NK-92 (cell line): ENCODE data around the gene THRSP.
"Not testable (repeated sequence)": the region's sequence is repeated elsewhere in the genome, so short reads cannot be mapped to it uniquely, and the experiment has no call there.

Experiments used
- DNase-seq: peaks from one replicate; lab custom pipeline; 2025; ENCODE audit not compliant: unreplicated experiment; lab: John Stamatoyannopoulos, UW

THRSP gene

DNA sequence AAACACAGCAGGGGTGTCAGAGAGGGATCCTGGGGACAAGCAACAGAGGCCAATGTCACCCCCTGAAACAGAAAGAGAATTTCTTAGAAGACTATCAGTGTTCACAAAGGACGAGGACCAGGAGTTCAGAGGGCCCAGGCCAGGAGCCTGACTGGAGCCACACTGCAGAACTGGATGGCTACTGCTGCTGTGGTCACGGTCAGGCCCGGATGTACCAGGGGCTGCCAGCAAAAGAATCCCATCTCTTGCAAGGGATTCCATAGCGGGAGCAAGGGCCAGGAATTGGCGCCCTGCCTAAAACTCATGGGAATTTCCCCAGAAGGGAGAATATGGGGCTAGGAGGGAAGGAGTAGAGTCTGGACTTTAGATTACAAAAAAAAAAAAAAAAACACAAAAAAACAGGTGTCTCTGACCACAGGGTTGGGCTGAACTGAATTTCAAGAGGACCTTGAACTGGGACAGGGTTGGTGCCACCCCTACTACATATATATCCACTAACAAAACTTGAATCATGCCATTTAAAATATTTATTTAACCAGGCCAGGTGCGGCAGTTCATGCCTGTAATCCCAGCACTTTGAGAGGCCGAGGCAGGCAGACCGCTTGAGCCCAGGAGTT is 24.9 kb upstream of the THRSP start:
- DNase-seq = no peak

DNA sequence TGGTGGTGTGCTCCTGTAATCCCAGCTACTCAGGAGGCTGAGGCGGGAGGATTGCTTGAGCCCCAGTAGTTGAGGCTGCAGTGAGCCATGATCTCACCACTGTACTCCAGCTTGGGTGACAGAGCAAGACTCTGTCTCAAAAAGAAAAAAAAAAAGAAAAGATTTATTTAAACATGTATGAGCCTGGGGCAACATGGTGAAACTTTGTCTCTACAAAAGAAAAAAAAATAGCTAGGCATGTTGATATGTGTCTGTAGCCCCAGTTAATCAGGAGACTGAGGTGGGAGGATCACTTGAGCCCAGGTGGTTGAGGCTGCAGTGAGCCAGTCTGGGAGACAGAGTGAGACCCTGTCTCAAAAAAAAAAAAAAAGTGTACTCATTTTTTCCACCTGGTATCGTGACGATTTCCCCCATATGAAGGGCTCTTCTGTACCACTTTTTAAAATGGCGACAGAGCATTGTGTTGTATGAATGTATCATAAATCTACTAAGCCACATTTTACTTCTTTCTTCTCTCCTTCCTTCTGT is 24.2 kb upstream of the THRSP start:
- DNase-seq = no peak

DNA sequence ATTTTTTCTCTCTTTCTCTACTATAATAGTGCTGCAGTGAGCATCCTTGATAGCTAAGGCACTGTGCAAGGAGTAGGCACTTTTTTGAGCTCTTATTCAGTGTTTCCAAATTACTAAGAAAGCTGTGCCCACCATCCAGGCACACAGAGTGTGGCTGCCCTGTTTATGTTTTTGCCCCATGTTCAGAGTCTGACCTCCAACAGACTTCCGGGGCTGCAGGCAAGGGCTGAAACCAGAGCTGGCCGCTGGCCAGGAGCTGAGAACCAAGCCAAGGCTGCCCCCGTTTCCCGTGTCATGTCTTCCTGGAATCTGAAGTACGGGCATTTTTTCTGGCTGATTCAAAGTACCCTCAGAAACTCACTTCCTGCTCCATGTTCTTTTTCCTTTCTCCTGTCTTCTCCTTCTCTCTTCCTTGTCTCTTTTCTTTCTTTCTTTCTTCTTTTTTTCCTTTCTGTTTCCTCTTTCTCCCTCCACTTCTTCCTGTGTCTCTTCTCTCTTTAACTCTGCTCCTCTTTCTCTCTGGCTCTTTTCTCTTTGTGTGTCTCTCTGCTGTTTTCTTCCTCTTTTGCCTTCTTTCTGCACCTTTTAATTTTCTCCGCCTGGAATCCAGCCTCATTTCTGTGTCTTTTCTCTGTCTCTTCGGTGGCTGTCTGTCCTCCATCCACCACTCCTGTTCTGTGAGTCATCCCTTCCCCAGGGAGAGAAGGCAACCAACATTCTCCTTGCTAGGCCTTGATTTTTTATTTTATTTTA is 23.6 kb upstream of the THRSP start:
- DNase-seq = no peak

DNA sequence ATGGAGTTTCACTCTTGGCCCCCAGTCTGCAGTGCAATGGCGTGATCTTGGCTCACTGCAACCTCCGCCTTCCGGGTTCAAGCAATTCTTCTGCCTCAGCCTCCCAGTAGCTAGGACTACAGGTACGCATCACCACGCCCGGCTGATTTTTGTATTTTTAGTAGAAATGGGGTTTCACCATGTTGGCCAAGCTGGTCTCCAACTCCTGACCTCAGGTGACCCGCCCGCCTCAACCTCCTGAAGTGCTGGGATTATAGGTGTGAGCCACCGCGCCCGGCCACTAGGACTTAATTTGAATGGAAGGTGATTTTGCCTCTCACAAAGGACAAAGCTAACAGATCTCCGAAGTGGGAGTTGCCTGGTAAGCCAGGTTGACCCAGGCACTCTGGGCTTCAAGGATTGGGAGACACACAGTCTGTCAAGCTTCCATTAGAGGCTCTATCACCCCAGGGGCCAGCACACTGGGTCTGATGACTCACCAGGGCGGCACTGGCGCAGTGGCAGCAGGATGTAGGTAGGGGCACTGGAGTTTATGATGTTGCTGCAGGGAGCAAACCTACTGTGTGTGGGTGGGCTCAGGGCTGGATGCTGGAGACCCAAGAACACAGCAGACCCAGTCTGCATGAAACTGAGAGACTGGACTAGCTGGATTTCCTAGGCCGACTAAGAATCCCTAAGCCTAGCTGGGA is 22.8 kb upstream of the THRSP start:
- no peak for DNase-seq

DNA sequence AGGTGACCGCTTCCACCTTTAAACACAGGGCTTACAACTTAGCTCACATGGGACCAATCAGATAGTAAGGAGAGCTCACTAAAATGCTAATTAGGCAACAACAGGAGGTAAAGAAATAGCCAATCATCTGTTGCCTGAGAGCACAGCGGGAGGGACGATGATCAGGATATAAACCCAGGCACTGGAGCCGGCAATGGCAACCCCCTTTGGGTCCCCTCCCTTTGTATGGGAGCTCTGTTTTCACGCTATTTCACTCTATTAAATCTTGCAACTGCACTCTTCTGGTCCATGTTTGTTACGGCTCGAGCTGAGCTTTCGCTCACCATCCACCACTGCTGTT is 22.3 kb upstream of the THRSP start:
- not testable (repeated sequence) for DNase-seq

DNA sequence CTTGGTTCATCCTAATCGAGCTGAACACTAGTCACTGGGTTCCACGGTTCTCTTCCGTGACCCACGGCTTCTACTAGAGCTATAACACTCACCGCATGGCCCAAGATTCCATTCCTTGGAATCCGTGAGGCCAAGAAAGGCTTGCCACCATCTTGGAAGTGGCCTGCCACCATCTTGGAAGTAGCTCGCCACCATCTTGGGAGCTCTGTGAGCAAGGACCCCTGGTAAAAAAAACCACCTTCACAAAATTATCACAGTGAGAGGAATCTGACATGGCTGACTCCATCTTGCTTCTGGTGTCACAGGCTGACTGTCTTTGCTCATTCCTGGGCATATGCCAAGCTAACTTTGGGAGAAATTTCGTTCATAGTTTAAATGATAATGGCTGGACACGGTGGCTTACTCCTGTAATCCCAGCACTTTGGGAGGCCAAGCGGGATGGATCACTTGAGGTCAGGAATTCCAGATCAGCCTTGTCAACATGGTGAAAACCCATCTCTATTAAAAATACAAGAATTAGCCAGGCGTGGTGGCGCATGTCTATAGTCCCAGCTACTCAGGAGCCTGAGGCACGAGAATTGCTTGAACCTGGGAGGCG is 21.7 kb upstream of the THRSP start:
- no peak for DNase-seq

DNA sequence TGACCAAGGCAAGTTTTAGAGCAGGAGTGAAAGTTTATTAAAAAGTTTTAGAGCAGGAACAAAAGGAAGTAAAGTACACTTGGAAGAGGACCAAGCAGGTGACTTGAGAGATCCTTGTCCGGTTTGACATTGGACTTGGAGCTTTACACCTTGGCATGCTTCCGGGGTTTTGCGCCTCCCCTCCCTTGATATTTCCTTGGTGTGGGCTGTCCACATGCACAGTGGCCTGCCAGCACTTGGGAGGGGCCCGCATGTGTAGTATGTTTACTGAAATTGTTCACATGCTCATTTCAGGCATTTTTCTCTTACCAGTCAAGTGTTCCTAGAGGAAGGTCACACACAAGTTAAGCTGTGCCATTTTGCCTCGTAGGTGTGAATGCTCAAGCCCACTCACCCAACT is 19.0 kb upstream of the THRSP start:
- no peak for DNase-seq

DNA sequence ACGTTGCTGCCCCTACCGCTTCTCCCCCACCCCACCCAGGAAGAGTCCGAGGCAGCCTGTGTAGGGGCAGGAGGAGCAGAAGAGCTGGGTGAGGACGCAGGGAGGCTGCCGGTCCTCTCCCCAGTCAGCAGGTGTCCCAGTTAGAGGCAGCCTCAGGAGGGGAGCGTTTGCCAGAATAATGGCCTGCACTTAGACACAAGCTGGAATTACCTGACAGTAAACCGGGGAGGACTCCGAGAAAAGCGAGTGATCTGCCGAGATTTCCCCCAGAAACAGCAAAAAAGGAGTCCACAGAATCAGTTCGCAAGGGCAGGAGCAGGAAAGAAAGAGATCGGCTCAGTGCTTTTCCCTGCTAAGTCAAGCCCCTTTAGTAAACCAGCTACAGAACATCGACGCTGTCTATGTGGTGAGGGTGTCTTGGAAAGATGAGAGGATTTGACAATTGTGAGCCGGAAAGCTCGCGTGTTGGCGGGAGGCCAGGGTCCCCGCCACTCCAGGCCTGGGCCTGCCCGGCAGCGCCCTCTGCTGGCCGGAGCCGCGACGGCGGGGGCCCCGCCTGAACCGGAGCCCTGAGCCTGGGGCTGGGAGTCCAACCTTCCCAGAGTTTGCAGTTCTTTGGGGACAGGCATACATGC is 17.7 kb upstream of the THRSP start:
- no peak for DNase-seq

DNA sequence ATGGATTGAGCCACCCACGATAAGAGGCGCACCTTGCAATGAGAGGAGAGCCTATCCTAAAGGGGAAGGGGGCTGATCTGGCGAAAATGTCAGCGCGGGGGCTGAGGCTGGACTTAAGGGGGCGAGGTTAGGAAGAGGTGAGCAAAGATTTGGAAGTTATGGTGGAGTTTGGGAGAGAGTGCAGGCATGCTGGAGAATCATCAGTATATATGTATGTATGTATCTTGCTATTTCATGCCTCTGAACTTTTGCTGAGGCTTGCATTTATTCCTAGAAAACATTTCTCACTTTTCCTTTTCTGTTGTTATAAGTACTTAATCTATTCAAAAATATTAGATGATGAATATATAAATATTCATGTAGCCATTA is 17.2 kb upstream of the THRSP start:
- DNase-seq = no peak

DNA sequence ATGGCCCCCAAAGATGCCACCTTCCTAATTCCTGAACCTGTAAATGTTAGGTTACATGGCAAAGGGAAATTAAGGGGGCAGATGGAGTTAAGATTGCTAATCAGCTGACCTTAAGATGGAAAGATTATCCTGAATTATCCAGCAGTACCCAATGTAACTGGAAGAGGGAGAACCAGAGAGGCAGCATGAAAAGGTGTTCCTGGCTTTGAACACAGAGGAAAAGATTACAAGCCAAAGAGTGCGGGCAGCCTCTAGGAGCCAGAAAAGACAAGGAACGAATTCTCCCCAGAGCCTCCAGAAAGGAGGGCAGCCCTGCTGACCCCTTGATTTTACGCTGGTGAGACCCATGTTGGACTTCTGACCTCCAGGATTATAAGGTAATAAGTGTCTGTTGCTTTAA is 15.1 kb upstream of the THRSP start:
- DNase-seq = no peak

DNA sequence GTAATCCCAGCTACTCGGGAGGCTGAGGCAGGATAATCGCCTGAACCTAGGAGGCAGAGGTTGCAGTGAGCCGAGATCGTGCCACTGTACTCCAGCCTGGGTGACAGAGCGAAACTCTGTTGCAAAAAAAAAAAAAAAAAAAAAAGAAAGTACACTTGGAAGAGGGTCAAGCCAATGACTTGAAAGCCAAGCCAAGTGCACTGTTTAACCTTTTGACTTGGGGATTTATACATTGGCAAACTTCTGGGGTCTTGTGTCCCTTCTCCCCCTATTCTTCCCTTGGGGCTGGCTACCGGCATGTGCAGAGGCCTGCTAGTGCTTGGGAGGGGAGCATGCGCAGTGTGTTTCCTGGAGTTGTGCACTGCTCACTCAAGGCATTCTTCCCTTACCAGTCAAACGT is 14.3 kb upstream of the THRSP start:
- no peak for DNase-seq

DNA sequence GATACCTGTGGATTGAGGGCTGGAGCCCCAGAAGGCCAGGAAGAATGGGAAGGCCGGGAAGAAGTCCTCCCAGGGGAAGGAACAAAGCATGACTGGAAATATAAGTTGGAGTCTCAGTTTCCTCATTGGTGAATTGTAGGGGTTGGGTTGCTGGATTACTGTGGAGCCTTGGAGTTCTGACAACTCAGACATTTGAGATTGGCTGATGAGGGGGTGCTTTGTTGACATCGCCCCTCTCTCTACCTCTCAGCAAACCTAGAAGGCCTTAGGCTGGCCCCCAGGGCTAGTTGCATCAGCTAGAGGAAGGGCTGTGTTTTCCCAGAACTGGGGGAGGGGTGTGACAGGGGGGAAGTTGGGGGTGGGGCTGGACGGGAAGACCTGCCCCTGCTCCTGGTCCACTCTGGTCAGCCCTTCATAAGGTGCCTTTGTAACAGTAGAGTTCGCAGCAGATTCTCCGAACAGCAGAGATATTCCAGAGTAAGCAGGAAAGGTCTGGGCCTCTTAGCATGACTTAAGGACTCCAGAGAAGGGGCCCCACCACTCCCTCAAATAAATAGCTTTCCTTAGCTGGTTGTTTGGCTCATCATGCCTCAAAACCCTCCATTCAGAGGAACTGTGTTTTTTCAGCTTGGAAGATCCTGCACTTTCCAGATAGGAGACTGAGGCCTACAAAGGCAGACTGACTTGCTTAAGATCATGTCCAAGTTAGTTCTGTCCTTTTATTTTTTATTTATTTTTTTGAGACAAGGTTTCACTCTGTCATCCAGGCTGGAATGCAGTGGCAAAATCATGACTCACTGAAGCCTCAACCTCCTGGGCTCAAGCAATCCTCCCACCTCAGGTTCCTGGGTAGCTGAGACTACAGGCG is 12.5 kb upstream of the THRSP start:
- no peak for DNase-seq

DNA sequence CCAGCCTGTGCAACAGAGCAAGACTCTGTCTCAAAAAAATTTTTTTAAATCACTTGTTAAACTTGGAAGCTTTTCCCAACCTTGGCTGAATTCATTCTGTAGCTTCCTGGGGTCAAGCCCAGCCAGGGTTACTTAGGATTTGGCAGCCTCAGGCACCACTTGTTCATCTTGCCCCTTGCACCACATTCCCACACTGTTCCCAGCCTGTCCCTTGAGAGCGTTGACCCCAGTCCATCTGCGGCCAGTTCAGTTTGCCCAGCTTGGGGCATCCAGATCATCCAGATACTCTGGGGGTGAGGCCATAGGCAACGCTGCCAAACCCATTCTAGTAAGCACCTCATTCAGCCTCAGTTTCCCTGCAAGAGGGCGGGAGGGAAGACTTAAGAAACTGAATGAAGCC is 8.7 kb upstream of the THRSP start:
- DNase-seq = no peak

DNA sequence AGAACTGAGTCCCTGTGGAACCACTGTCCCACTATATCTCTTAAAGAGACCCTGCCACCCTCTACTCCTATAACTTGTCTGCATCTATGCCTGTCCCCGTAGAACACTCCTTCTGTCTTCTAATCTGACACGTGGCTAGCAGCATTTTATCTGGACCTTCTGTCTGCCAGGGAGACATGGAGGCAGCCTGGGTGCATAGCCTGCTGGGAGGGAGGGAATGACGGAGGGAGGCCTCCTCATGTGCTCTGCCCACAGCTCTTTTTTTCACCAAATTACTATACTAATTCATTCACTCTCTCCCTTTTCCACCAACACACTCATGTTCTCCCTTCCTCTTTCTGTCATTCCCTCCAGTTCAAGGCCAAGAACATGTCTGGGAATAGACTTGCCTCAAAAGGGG is 7.6 kb upstream of the THRSP start:
- no peak for DNase-seq

DNA sequence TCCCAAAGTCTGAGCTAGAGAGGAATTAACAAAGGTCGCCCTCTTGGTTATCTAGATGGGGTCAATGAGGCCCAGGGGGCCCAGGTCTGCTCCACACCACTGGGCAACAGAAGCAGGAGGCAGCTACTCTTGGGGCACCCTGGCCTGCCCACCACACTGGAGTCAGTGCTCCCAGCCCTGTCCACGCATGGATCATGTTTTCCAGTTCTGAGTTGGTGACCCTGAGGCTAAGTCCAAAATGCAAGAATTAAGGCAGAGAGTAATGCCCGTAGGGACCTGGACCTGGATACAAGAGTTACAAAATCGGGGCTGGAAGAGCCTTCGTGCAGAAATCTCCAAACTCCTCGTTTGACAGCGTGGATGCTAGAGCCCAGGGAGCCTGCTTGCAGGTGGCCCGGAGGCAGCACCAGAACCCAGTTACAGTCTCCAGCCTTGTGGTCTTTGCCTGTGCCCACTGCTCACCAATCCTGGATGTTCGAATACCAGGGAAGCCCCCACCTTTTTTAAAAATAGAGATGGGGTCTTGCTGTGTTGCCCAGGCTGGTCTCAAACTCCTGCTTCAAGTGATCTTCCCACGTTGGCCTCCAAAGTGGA is 6.1 kb upstream of the THRSP start:
- no peak for DNase-seq

DNA sequence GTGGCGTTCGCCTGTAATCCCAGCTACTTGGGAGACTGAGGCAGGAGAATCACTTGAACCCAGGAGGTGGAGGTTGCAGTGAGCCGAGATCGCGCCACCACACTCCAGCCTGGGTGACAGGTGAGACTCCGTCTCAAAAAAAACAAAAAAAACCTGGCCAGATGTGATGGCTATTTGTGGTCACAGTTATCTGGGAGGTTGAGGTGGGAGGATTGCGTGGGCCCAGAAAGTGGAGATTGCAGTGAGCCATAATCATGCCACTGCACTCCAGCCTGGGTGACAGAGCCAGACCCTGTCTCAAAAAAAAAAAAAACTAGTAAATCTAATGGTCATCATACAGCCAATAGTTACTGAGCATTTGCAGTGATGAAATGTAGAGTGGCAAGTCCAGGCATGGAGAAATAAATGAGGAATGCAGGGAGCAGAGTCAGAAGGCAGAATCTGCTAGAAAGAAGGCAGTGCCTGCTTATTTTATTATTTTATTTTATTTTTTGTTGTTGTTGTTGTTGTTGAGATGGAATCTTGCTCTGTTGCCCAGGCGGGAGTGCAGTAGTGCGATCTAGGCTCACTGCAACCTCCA is 3.8 kb upstream of the THRSP start:
- not testable (repeated sequence) for DNase-seq

DNA sequence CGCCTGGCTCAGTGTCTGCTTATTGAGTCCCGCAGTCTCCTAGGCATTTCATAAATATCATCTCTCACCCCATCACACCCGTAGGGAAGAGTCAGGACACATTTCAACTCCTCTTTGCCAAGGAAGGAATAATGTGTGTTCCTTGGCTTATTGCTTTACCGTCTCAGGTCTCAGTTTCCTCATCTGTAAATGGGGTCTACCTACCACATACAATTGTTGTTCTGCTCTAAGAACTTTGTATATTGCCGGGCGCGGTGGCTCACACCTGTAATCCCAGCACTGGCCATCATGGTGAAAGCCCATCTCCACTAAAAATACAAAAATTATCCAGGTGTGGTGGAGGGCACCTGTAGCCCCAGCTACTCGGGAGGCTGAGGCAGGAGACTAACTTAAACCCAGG is 3.1 kb upstream of the THRSP start:
- no peak for DNase-seq

DNA sequence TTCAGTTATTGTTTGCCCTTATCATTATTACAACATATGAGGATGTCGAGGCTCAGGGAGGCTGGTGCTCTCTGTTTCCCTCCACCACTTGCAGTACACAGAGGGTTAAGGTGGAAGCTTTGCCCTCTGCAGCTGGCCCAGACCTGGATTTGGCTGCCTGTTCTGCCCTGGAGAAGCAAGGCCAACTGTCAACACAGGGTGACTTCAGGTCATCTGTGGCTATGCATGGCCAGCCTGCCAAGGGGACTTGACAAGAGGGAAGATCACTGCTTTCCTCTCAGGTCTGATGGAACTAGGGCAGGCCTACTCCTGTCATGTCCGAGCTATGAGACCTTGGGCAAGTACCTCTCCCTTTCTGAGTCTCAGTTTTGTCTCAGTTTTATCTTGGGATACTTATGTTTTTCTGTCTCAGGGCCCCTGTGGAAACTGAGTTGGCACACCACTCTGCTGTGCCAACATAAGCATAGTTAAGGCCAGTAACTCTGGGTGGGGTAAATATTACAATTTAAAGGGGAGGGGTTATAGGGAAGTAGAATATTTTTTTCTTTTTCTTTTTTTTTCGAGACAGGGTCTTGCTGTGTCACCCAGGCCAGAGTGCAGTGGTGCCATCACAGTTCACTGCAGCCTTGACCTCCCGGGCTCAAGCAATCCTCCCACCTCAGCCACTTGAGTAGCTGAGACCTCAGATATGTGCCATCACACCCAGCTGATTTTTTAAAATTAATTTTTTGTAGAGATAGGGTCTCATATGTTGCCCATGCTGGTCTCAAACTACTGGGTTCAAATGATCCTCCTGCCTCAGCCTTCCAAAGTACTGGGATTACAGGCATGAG is 2.4 kb upstream of the THRSP start:
- no peak for DNase-seq

DNA sequence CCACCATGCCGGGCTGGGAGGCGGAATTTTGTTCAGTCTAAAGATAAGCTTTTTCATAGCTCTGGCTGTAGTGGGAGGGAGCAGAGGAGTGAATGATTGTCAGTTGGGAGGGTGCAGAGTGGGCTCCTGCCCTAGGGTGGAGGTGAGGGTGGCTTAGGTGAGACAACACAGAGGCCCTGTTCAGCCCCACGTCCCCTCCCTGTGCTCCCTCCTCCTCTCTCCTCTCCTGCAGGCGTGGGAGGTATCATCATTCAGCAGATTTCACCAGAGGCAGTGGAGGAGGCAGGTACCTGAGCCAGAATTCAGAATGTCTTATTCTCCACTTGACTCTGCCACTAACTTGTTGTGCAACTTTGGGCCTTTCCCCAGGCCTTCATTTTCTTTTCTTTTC is 1.7 kb upstream of the THRSP start:
- DNase-seq = no peak
